ENCODE results near the gene LRRC46.

DNA sequence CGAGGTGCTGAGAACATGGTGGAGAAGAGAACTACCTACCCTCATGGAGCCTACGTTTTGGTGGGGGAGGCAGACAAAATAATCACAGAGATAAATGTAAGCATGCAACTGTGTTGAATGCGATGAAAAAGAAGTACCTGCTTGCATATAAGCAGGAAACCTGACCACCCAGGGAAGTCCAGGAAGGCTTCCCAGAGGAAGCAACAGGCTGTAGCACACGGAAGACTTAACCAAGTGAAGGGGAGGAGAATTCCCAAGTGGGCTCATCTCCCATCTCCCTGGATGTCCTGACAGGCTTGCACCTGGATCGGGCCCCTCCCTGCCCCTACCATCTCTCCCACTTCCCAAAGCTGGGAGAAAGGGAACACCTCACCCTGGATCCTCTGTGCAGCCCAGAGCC, 7.6 kb downstream of the LRRC46 start:
- TF ChIP-seq FOXK2 (IDR thresholded peaks at IDR 0.05), result no peak
- no peak for TF ChIP-seq FOXA1 (IDR thresholded peaks at IDR 0.05)
- no peak for TF ChIP-seq CTBP1 (IDR thresholded peaks at IDR 0.05; ENCODE audit: borderline replicate concordance)
- TF ChIP-seq FOXM1 (IDR thresholded peaks at IDR 0.05; ENCODE audit: borderline replicate concordance), result no peak
- TF ChIP-seq SP1 (IDR thresholded peaks at IDR 0.05), result no peak
- TF ChIP-seq SUZ12 (IDR thresholded peaks at IDR 0.05), result no peak
- TF ChIP-seq BHLHE40 (IDR thresholded peaks at IDR 0.05; ENCODE audit: borderline replicate concordance), result no peak

All from HEK293T (cell line).